H9 (cell line): Measurements from ENCODE around the gene SLC38A9. TPM values are rescaled to one million over a fixed set of nuclear protein-coding genes. Genes with fewer than 3 reads are reported as not detected.

Source experiments
- DNase-seq: peaks from one replicate; pipeline ENCODE4 v3.0.0-alpha.2; 2017
- H2AFZ ChIP-seq: one replicate; pipeline ENCODE4 v1.6.1; 2013; ENCODE audit warnings: mild to moderate bottlenecking, low read length, control low read depth, moderate library complexity
- H2AK5ac ChIP-seq: 2 replicates; pipeline ENCODE4 v1.6.1; 2013; ENCODE audit warnings: low read length, control low read depth, mixed read lengths; ENCODE audit not compliant: insufficient read length
- H2BK120ac ChIP-seq: one replicate; pipeline ENCODE4 v1.6.1; 2013; ENCODE audit warnings: low read depth, mild to moderate bottlenecking, low read length, control low read depth, inconsistent platforms; ENCODE audit not compliant: poor library complexity, severe bottlenecking
- H2BK12ac ChIP-seq: 2 replicates; pipeline ENCODE4 v1.6.1; 2013; ENCODE audit warnings: low read length, control low read depth, mixed read lengths, low read depth; ENCODE audit not compliant: insufficient read length
- H2BK15ac ChIP-seq: 2 replicates; pipeline ENCODE4 v1.6.1; 2013; ENCODE audit warnings: low read depth, low read length, control low read depth
- H2BK20ac ChIP-seq: one replicate; pipeline ENCODE4 v1.6.1; 2013; ENCODE audit warnings: low read depth, mild to moderate bottlenecking, low read length, control low read depth, inconsistent platforms; ENCODE audit not compliant: poor library complexity, severe bottlenecking
- H2BK5ac ChIP-seq: 2 replicates; pipeline ENCODE4 v1.6.1; 2013; ENCODE audit warnings: low read length, control low read depth, mixed read lengths; ENCODE audit not compliant: insufficient read length
- H3K14ac ChIP-seq: 2 replicates; pipeline ENCODE4 v1.6.1; 2013; ENCODE audit warnings: low read length, control low read depth; ENCODE audit not compliant: insufficient read depth
- H3K18ac ChIP-seq: 2 replicates; pipeline ENCODE4 v1.6.1; 2013; ENCODE audit warnings: low read depth, mild to moderate bottlenecking, mixed read lengths, low read length, control low read depth; ENCODE audit not compliant: insufficient read length
- H3K23ac ChIP-seq: 2 replicates; pipeline ENCODE4 v1.6.1; 2013; ENCODE audit warnings: low read length, control low read depth, mixed read lengths, low read depth; ENCODE audit not compliant: insufficient read length
- H3K23me2 ChIP-seq: 2 replicates; pipeline ENCODE4 v1.6.1; 2013; ENCODE audit warnings: low read depth, mild to moderate bottlenecking, mixed read lengths, low read length, control low read depth; ENCODE audit not compliant: insufficient read length, poor library complexity, severe bottlenecking
- H3K27ac ChIP-seq: 2 replicates; pipeline ENCODE4 v1.5.1; 2013; ENCODE audit warnings: low read length, control low read depth, mixed read lengths, low read depth; ENCODE audit not compliant: insufficient read length
- H3K27me3 ChIP-seq: 2 replicates; pipeline ENCODE4 v1.6.1; 2013; ENCODE audit warnings: low read length, control low read depth, inconsistent platforms; ENCODE audit not compliant: insufficient read depth
- H3K4ac ChIP-seq: 2 replicates; pipeline ENCODE4 v1.6.1; 2013; ENCODE audit warnings: low read depth, mild to moderate bottlenecking, control low read depth, inconsistent platforms, low read length, moderate library complexity
- H3K4me1 ChIP-seq: 2 replicates; pipeline ENCODE4 v1.6.1; 2013; ENCODE audit warnings: low read length, control low read depth, inconsistent platforms; ENCODE audit not compliant: insufficient read depth
- H3K4me2 ChIP-seq: 2 replicates; pipeline ENCODE4 v1.6.1; 2013; ENCODE audit warnings: low read length, control low read depth, mixed read lengths; ENCODE audit not compliant: insufficient read length, insufficient read depth
- H3K56ac ChIP-seq: 2 replicates; pipeline ENCODE4 v1.6.1; 2013; ENCODE audit warnings: low read depth, mild to moderate bottlenecking, mixed read lengths, low read length, control low read depth; ENCODE audit not compliant: insufficient read length
- H3K79me1 ChIP-seq: 2 replicates; pipeline ENCODE4 v1.6.1; 2013; ENCODE audit warnings: low read depth, mild to moderate bottlenecking, moderate library complexity, low read length, control low read depth, inconsistent platforms; ENCODE audit not compliant: insufficient read depth, poor library complexity, severe bottlenecking
- H3K79me2 ChIP-seq: 2 replicates; pipeline ENCODE4 v1.6.1; 2013; ENCODE audit warnings: low read length, control low read depth, inconsistent platforms; ENCODE audit not compliant: insufficient read depth
- H3K9ac ChIP-seq: 2 replicates; pipeline ENCODE4 v1.6.1; 2013; ENCODE audit warnings: low read length, control low read depth, mixed read lengths; ENCODE audit not compliant: insufficient read length; ENCODE audit errors: extremely low read depth
- H3K9me3 ChIP-seq: one replicate; pipeline ENCODE4 v1.6.1; 2013; ENCODE audit warnings: low read depth, low read length, inconsistent platforms; ENCODE audit not compliant: control insufficient read depth
- H3T11ph ChIP-seq: one replicate; pipeline ENCODE4 v1.6.1; 2013; ENCODE audit warnings: mild to moderate bottlenecking, low read length, control low read depth, inconsistent platforms
- H4K20me1 ChIP-seq: one replicate; pipeline ENCODE4 v1.6.1; 2013; ENCODE audit not compliant: control insufficient read depth, insufficient read length, insufficient read depth
- H4K5ac ChIP-seq: 2 replicates; pipeline ENCODE4 v1.6.1; 2013; ENCODE audit warnings: low read depth, mild to moderate bottlenecking, mixed read lengths, low read length, control low read depth; ENCODE audit not compliant: insufficient read length
- H4K8ac ChIP-seq: replicated peaks from 2 replicates; pipeline ENCODE4 v1.6.1; 2013; ENCODE audit warnings: low read length, control low read depth, mixed read lengths, low read depth; ENCODE audit not compliant: insufficient read length
- H4K91ac ChIP-seq: 2 replicates; pipeline ENCODE4 v1.6.1; 2013; ENCODE audit warnings: low read depth, mild to moderate bottlenecking, moderate library complexity, mixed read lengths, low read length, control low read depth; ENCODE audit not compliant: insufficient read length
- H3K27ac Mint-ChIP-seq, 3 experiments: 2 replicates in 2 of 3; 3 replicates in 1 of 3; pipeline ENCODE4 v1.8.0; 2020 to 2021; ENCODE audit warnings: mixed read lengths in 3 of 3, mild to moderate bottlenecking in 1 of 3, moderate library complexity in 1 of 3
- H3K27me3 Mint-ChIP-seq: 2 replicates; pipeline ENCODE4 v1.8.0; 2021; ENCODE audit warnings: low read depth, mild to moderate bottlenecking, moderate library complexity, mixed read lengths
- H3K36me3 Mint-ChIP-seq, 3 experiments: 2 replicates in 2 of 3; 3 replicates in 1 of 3; pipeline ENCODE4 v1.8.0; 2020 to 2021; ENCODE audit warnings: low read depth in 3 of 3, mixed read lengths in 3 of 3; ENCODE audit not compliant: insufficient read depth in 1 of 3
- H3K4me1 Mint-ChIP-seq, 2 experiments: 2 replicates each; pipeline ENCODE4 v1.8.0; 2020; ENCODE audit warnings: mixed read lengths in 2 of 2
- H3K4me3 Mint-ChIP-seq, 2 experiments: 2 replicates in 1 of 2; 3 replicates in 1 of 2; pipeline ENCODE4 v1.8.0; 2020 to 2021; ENCODE audit warnings: mild to moderate bottlenecking in 2 of 2, mixed read lengths in 2 of 2, moderate library complexity in 1 of 2
- H3K9me3 Mint-ChIP-seq, 2 experiments: 2 replicates in 1 of 2; 3 replicates in 1 of 2; pipeline ENCODE4 v1.8.0; 2020; ENCODE audit warnings: mild to moderate bottlenecking in 2 of 2, mixed read lengths in 2 of 2, moderate library complexity in 1 of 2
- CTCF ChIP-seq: fragments of 200-600 bp; sonication (generic); conservative IDR thresholded peaks from 3 replicates; pipeline ENCODE4 v1.8.0; 2021; ENCODE audit warnings: antibody characterized with exemption, mild to moderate bottlenecking
- WGBS: extraction: QIAGEN DNeasy Blood & Tissue Kit; methylation state at CpG from one replicate; pipeline ENCODE4 v1.1.7; 2013; ENCODE audit warnings: missing lambda C conversion rate, low lambda C conversion rate, mixed read lengths; ENCODE audit not compliant: insufficient read length; ENCODE audit errors: extremely low coverage; 5-methylcytosine and 5-hydroxymethylcytosine counted together
- total RNA-seq: library from RNA; stranded (reverse); gene quantifications from 2 replicates; pipeline ENCODE4 v1.2.1, GENCODE V29; 2021

SLC38A9 gene
- total RNA-seq, 1 experiment from 2014 or later = 48.5 TPM

- no peak overlapping the region for H3T11ph ChIP-seq
- H3K27ac ChIP-seq = no peak overlapping the region
- no peak overlapping the region for H3K18ac ChIP-seq
- H2BK20ac ChIP-seq = no peak overlapping the region
- H4K91ac ChIP-seq = no peak overlapping the region
- no peaks in the 10 kb centered on the region for H3K79me1 ChIP-seq
- H3K4ac ChIP-seq = no peak overlapping the region
- H3K4me1 Mint-ChIP-seq = peaks cover 21 to 25% of the 10 kb centered on the region in 2 experiments
- H3K14ac ChIP-seq = peak overlapping the region; percentile 61
- peaks cover 3% of the 10 kb centered on the region; the same call in 1 of the 2 replicates for H3K4me1 ChIP-seq
- peak overlapping the region; percentile 65 for H2BK12ac ChIP-seq
- no peaks in the 10 kb centered on the region for H3K27me3 ChIP-seq
- no peak for TF ChIP-seq CTCF
- H3K23ac ChIP-seq = no peak overlapping the region
- H3K4me3 Mint-ChIP-seq = no peak overlapping the region
- WGBS = no CpG with 5 or more reads among the region's 7 CpGs
- H3K36me3 Mint-ChIP-seq = peaks cover 0 to 2% (median 0%) of the 10 kb centered on the region in 3 experiments; a peak in 1 of 7 replicates
- H4K20me1 ChIP-seq = no peaks in the 10 kb centered on the region
- no peak overlapping the region for H2AFZ ChIP-seq
- H3K9me3 ChIP-seq = no peaks in the 10 kb centered on the region
- no peaks in the 10 kb centered on the region; a peak in 1 of 5 replicates for H3K9me3 Mint-ChIP-seq
- no peak overlapping the region for H4K5ac ChIP-seq
- no peak overlapping the region for H4K8ac ChIP-seq
- H2BK5ac ChIP-seq = no peak overlapping the region
- DNase-seq = no peak
- H3K9ac ChIP-seq = no peak overlapping the region
- no peak overlapping the region for H3K56ac ChIP-seq
- H2AK5ac ChIP-seq = no peak overlapping the region
- H3K4me2 ChIP-seq = no peak overlapping the region
- no peaks in the 10 kb centered on the region for H3K23me2 ChIP-seq
- no peaks in the 10 kb centered on the region for H3K79me2 ChIP-seq
- no peak overlapping the region; a peak in 1 of 7 replicates for H3K27ac Mint-ChIP-seq
- H2BK120ac ChIP-seq = no peak overlapping the region
- no peaks in the 10 kb centered on the region for H3K27me3 Mint-ChIP-seq
- no peak overlapping the region for H2BK15ac ChIP-seq
Measured at GRCh38 chr5:55597014-55597981, 114.8 kb downstream of the SLC38A9 start.
